Measurements from ENCODE around the gene EXOSC6.
"Not testable (repeated sequence)": the region's sequence is repeated elsewhere in the genome, so short reads cannot be mapped to it uniquely, and the experiment has no call there.

The EXOSC6 gene

DNA sequence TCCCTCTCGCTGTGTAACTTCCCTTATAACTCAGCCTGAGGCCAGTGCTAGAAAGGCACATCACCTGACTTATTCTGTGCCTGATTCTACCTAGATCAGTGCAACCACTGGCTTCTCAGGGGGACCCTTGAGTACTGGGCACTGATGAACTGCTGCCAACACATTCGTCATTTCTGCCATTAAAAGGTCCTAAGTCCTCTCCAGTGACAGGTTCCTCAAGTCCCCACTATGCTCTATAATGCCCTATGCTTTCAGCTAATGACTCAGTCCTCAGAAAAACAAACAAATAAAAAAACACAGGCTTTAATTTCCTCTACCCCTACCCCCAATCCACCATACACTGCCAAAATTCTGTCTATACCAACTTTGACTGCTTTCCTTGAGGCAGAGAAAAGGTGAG lies 28.5 kb downstream of the EXOSC6 start:
- WGBS (ENCODE audit: extremely low coverage, insufficient coverage, insufficient read length), result no CpG with 5 or more reads among the region's 2 CpGs
- not testable (repeated sequence) for H2AK5ac ChIP-seq (ENCODE audit: low read length); H2BK120ac ChIP-seq (ENCODE audit: insufficient read depth, low read length, poor library complexity); H3K79me1 ChIP-seq (ENCODE audit: low read length); H3K23ac ChIP-seq (ENCODE audit: low read length); H2BK5ac ChIP-seq (ENCODE audit: low read depth, low read length, poor library complexity); H3K36me3 ChIP-seq (ENCODE audit: control insufficient read depth in 1 of 2, insufficient read depth in 2 of 2, low read length in 2 of 2); H4K8ac ChIP-seq (ENCODE audit: low read depth, low read length); H2AFZ ChIP-seq (ENCODE audit: insufficient read depth, low read length, poor library complexity); H3K18ac ChIP-seq (ENCODE audit: low read length); H3K27me3 ChIP-seq (ENCODE audit: insufficient read depth, low read length); H3K79me2 ChIP-seq (ENCODE audit: control insufficient read depth, insufficient read depth, low read length, poor library complexity); H3K27ac ChIP-seq (ENCODE audit: low read depth, low read length); H3K14ac ChIP-seq (ENCODE audit: low read length); H3K4ac ChIP-seq (ENCODE audit: low read depth, low read length); DNase-seq; H3K9ac ChIP-seq (ENCODE audit: low read length); H3K4me3 ChIP-seq (ENCODE audit: low read depth, low read length); H3K4me1 ChIP-seq (ENCODE audit: control insufficient read depth in 1 of 2, insufficient read depth in 2 of 2, low read length in 2 of 2); H3K4me2 ChIP-seq (ENCODE audit: low read length); H4K91ac ChIP-seq (ENCODE audit: low read depth, low read length); H4K12ac ChIP-seq (ENCODE audit: low read depth, low read length); H2BK12ac ChIP-seq (ENCODE audit: low read length); H3K9me3 ChIP-seq (ENCODE audit: insufficient read depth, low read depth, low read length)

DNA sequence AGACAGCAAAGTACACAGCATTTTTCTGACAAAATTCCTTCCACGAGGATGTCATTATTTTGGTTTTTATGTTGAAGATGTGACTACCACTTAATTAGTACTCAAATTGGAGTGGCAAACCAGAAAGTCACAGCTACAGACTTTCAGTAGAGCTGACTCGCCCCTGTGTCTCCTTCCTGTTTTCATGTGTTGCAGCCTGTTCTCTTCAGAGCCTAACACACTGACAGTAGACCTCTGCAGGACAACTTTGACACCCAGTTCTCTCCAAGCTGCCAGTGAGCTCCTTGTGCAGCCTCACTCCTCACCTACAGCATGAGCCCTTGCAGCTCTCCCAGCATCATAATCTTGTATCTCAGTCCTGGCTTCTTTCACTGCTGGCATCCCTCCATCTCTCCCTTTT lies 29.2 kb downstream of the EXOSC6 start:
- H3K4me1 ChIP-seq (ENCODE audit: control insufficient read depth in 1 of 2, insufficient read depth in 2 of 2, low read length in 2 of 2); H3K27ac ChIP-seq (ENCODE audit: low read depth, low read length); H3K36me3 ChIP-seq (ENCODE audit: control insufficient read depth in 1 of 2, insufficient read depth in 2 of 2, low read length in 2 of 2); H2AK5ac ChIP-seq (ENCODE audit: low read length); H4K8ac ChIP-seq (ENCODE audit: low read depth, low read length); H4K91ac ChIP-seq (ENCODE audit: low read depth, low read length); H2AFZ ChIP-seq (ENCODE audit: insufficient read depth, low read length, poor library complexity); H3K4me3 ChIP-seq (ENCODE audit: low read depth, low read length); H2BK12ac ChIP-seq (ENCODE audit: low read length); H3K9ac ChIP-seq (ENCODE audit: low read length); H3K9me3 ChIP-seq (ENCODE audit: insufficient read depth, low read depth, low read length); H3K79me2 ChIP-seq (ENCODE audit: control insufficient read depth, insufficient read depth, low read length, poor library complexity); H3K18ac ChIP-seq (ENCODE audit: low read length); H3K4ac ChIP-seq (ENCODE audit: low read depth, low read length); H3K79me1 ChIP-seq (ENCODE audit: low read length); H2BK5ac ChIP-seq (ENCODE audit: low read depth, low read length, poor library complexity); H3K23ac ChIP-seq (ENCODE audit: low read length); H2BK120ac ChIP-seq (ENCODE audit: insufficient read depth, low read length, poor library complexity); DNase-seq; H3K4me2 ChIP-seq (ENCODE audit: low read length); H4K12ac ChIP-seq (ENCODE audit: low read depth, low read length); H3K14ac ChIP-seq (ENCODE audit: low read length); H3K27me3 ChIP-seq (ENCODE audit: insufficient read depth, low read length): not testable (repeated sequence)
- whole genome bisulfite sequencing (ENCODE audit: extremely low coverage, insufficient coverage, insufficient read length), result no CpG with 5 or more reads among the region's 2 CpGs

DNA sequence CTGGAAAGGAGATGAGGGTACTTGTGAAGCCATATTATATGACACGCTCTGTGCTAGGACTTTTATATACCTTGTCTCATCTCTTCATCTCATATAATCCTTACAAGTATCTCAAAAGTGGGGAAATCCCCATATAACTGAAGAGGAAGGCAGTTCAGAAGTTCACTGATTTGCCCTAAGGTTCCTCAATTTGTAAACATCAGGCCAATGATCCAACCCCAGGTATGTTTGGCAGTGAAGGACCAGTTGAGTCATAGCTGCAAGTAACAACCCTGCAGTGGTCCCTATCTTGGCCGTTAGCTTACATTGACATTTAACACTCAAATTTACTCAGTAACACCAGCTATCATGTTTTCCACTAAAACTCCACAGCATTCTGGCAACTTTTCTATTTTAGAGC lies 33.2 kb downstream of the EXOSC6 start:
- not testable (repeated sequence) for H3K79me2 ChIP-seq (ENCODE audit: control insufficient read depth, insufficient read depth, low read length, poor library complexity); H4K91ac ChIP-seq (ENCODE audit: low read depth, low read length); H3K27me3 ChIP-seq (ENCODE audit: insufficient read depth, low read length); H4K12ac ChIP-seq (ENCODE audit: low read depth, low read length); H3K4me1 ChIP-seq (ENCODE audit: control insufficient read depth in 1 of 2, insufficient read depth in 2 of 2, low read length in 2 of 2); H2BK5ac ChIP-seq (ENCODE audit: low read depth, low read length, poor library complexity); H3K14ac ChIP-seq (ENCODE audit: low read length); H2BK12ac ChIP-seq (ENCODE audit: low read length); H3K9me3 ChIP-seq (ENCODE audit: insufficient read depth, low read depth, low read length); H3K9ac ChIP-seq (ENCODE audit: low read length); H3K18ac ChIP-seq (ENCODE audit: low read length); H3K4me3 ChIP-seq (ENCODE audit: low read depth, low read length); H3K23ac ChIP-seq (ENCODE audit: low read length); H3K27ac ChIP-seq (ENCODE audit: low read depth, low read length); H3K4ac ChIP-seq (ENCODE audit: low read depth, low read length); H2AK5ac ChIP-seq (ENCODE audit: low read length); H3K4me2 ChIP-seq (ENCODE audit: low read length); H2AFZ ChIP-seq (ENCODE audit: insufficient read depth, low read length, poor library complexity); H2BK120ac ChIP-seq (ENCODE audit: insufficient read depth, low read length, poor library complexity); H3K79me1 ChIP-seq (ENCODE audit: low read length); DNase-seq; H4K8ac ChIP-seq (ENCODE audit: low read depth, low read length); H3K36me3 ChIP-seq (ENCODE audit: control insufficient read depth in 1 of 2, insufficient read depth in 2 of 2, low read length in 2 of 2)
- no CpG with 5 or more reads among the region's 2 CpGs for WGBS (ENCODE audit: extremely low coverage, insufficient coverage, insufficient read length)

DNA sequence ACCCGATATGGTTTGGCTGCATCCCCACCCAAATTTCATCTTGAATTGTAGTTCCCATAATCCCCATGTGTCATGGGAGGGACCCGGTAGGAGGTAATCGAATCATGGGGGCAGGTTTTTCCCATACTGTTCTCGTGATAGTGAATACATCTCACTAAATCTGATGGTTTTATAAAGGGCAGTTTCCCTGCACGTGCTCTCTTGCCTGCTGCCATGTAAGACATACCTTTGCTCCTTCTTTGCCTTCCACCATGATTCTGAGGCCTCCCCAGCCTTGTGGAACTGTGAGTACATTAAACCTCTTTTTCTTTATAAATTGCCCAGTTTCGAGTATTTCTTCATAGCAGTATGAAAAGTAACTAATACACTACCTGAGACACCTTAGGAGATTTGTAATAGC lies 45.4 kb downstream of the EXOSC6 start:
- not testable (repeated sequence) for H3K79me2 ChIP-seq (ENCODE audit: control insufficient read depth, insufficient read depth, low read length, poor library complexity); H3K18ac ChIP-seq (ENCODE audit: low read length); H2BK12ac ChIP-seq (ENCODE audit: low read length); H4K8ac ChIP-seq (ENCODE audit: low read depth, low read length); H3K9ac ChIP-seq (ENCODE audit: low read length); H3K23ac ChIP-seq (ENCODE audit: low read length); H2AK5ac ChIP-seq (ENCODE audit: low read length); DNase-seq; H3K36me3 ChIP-seq (ENCODE audit: control insufficient read depth in 1 of 2, insufficient read depth in 2 of 2, low read length in 2 of 2); H4K12ac ChIP-seq (ENCODE audit: low read depth, low read length); H2BK5ac ChIP-seq (ENCODE audit: low read depth, low read length, poor library complexity); H2AFZ ChIP-seq (ENCODE audit: insufficient read depth, low read length, poor library complexity); H2BK120ac ChIP-seq (ENCODE audit: insufficient read depth, low read length, poor library complexity); H3K27me3 ChIP-seq (ENCODE audit: insufficient read depth, low read length); H3K4me2 ChIP-seq (ENCODE audit: low read length); H3K9me3 ChIP-seq (ENCODE audit: insufficient read depth, low read depth, low read length); H3K27ac ChIP-seq (ENCODE audit: low read depth, low read length); H3K14ac ChIP-seq (ENCODE audit: low read length); H4K91ac ChIP-seq (ENCODE audit: low read depth, low read length); H3K4me1 ChIP-seq (ENCODE audit: control insufficient read depth in 1 of 2, insufficient read depth in 2 of 2, low read length in 2 of 2); H3K4me3 ChIP-seq (ENCODE audit: low read depth, low read length); H3K79me1 ChIP-seq (ENCODE audit: low read length); H3K4ac ChIP-seq (ENCODE audit: low read depth, low read length)
- no CpG with 5 or more reads among the region's 6 CpGs for WGBS (ENCODE audit: extremely low coverage, insufficient coverage, insufficient read length)

Data from trophoblast cell (in vitro differentiated cells and primary cell).